Endodermal cell (in vitro differentiated cells): Measurements from ENCODE around the gene CISD1. TPM values are rescaled to one million over a fixed set of nuclear protein-coding genes. Genes with fewer than 3 reads are reported as not detected.

ENCODE experiments used
- DNase-seq: peaks from one replicate; pipeline ENCODE4 v3.0.0-alpha.2; 2017
- H3K27ac ChIP-seq: 2 replicates; pipeline ENCODE4 v1.5.1; 2013; ENCODE audit warnings: mild to moderate bottlenecking, low read depth, low read length, moderate library complexity
- H3K27me3 ChIP-seq: 2 replicates; pipeline ENCODE4 v1.6.1; 2013; ENCODE audit warnings: mild to moderate bottlenecking, low read length, moderate library complexity; ENCODE audit not compliant: insufficient read depth, control insufficient read depth, poor library complexity, severe bottlenecking
- H3K36me3 ChIP-seq: 2 replicates; pipeline ENCODE4 v1.7.0; 2013; ENCODE audit warnings: mild to moderate bottlenecking, low read length, moderate library complexity; ENCODE audit not compliant: control insufficient read depth, insufficient read depth
- H3K4me1 ChIP-seq: one replicate; pipeline ENCODE4 v1.7.0; 2013; ENCODE audit warnings: low read length; ENCODE audit not compliant: control insufficient read depth, insufficient read depth
- H3K4me3 ChIP-seq: 2 replicates; pipeline ENCODE4 v1.5.1; 2013; ENCODE audit warnings: mild to moderate bottlenecking, low read length, moderate library complexity
- H3K9ac ChIP-seq: 2 replicates; pipeline ENCODE4 v1.6.1; 2013; ENCODE audit warnings: mild to moderate bottlenecking, low read length, moderate library complexity; ENCODE audit not compliant: poor library complexity, severe bottlenecking; ENCODE audit errors: extremely low read depth
- H3K9me3 ChIP-seq: 2 replicates; pipeline ENCODE4 v1.6.1; 2013; ENCODE audit warnings: mild to moderate bottlenecking, low read length, moderate library complexity; ENCODE audit not compliant: control insufficient read depth
- H3K27ac Mint-ChIP-seq: 2 replicates; pipeline ENCODE4 v1.8.0; 2020; ENCODE audit warnings: mixed read lengths
- H3K27me3 Mint-ChIP-seq: 2 replicates; pipeline ENCODE4 v1.8.0; 2021; ENCODE audit warnings: mild to moderate bottlenecking, mixed read lengths; ENCODE audit not compliant: insufficient read depth
- H3K36me3 Mint-ChIP-seq: 2 replicates; pipeline ENCODE4 v1.8.0; 2020; ENCODE audit warnings: low read depth, mixed read lengths
- H3K4me1 Mint-ChIP-seq: 2 replicates; pipeline ENCODE4 v1.8.0; 2020; ENCODE audit warnings: mixed read lengths
- H3K4me3 Mint-ChIP-seq: 2 replicates; pipeline ENCODE4 v1.8.0; 2020; ENCODE audit warnings: mild to moderate bottlenecking, moderate library complexity, mixed read lengths
- H3K9me3 Mint-ChIP-seq: 2 replicates; pipeline ENCODE4 v1.8.0; 2020; ENCODE audit warnings: mild to moderate bottlenecking, mixed read lengths
- WGBS, 2 experiments: methylation state at CpG; one replicate each; pipeline versions ENCODE4 v1.1.5 to v1.1.7; 2013; ENCODE audit warnings: missing lambda C conversion rate in 2 of 2, mixed read lengths in 1 of 2; ENCODE audit not compliant: insufficient coverage in 1 of 2, insufficient read length in 1 of 2; 5-methylcytosine and 5-hydroxymethylcytosine counted together
- total RNA-seq, 2 donors: library from RNA; stranded (reverse); fragmentation: NEBNext Ultra II Directional in 1 of 2; extraction: Animal tissue kit (Norgen Biotek cat#: 25700) in 1 of 2; gene quantifications; 2 replicates in 1 of 2; 3 replicates in 1 of 2; pipeline ENCODE4 v1.2.1, GENCODE V29; 2021
- TF ChIP-seq, protein P1 (sequence below): fragments of 200-600 bp; sonication (generic); conservative IDR thresholded peaks from 2 replicates; pipeline ENCODE4 v1.5.0; 2021; ENCODE audit warnings: antibody characterized with exemption, mild to moderate bottlenecking

Gene CISD1
- total RNA-seq, 2 donors from 2014 or later = 33.9 to 39.0 TPM

DNA sequence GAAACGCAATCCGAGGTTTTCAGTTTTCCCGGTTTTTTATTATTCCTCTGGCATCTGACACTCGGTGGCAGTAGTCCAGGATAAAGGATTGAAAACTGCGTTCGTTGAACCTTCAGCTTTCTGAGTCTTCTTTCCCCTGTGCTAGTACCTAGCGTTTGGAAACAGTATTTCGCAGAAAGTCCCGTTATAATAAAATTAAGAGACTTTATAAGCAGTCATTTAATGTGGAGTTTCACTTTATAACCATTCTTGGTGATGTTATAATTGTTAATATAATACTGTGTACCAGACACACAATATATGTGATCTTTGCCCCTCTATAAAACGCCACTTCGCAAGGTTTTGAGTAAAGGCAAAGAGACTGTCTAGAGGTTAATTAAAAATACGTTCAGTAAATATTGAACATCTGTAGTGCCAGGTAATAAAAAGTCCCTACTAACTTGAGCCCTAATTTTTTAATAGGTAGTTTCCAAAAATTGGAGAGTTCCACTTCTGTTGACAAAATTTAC, 874 bp downstream of the CISD1 start:
- Histone ChIP-seq H3K4me1 (peaks cover 3% of the 10 kb centered on the region), H3K9me3 (no peaks in the 10 kb centered on the region), H3K36me3 (no peaks in the 10 kb centered on the region), H3K4me3 (peak overlapping the region; percentile 89), H3K27me3 (no peaks in the 10 kb centered on the region), H3K27ac (no peak overlapping the region), H3K9ac (peak overlapping the region; percentile 62)
- no peak for DNase-seq
- H3K4me1 Mint-ChIP-seq = peaks cover 18% of the 10 kb centered on the region
- H3K27ac Mint-ChIP-seq = peak overlapping the region; percentile 98
- TF ChIP-seq, protein P1, sequence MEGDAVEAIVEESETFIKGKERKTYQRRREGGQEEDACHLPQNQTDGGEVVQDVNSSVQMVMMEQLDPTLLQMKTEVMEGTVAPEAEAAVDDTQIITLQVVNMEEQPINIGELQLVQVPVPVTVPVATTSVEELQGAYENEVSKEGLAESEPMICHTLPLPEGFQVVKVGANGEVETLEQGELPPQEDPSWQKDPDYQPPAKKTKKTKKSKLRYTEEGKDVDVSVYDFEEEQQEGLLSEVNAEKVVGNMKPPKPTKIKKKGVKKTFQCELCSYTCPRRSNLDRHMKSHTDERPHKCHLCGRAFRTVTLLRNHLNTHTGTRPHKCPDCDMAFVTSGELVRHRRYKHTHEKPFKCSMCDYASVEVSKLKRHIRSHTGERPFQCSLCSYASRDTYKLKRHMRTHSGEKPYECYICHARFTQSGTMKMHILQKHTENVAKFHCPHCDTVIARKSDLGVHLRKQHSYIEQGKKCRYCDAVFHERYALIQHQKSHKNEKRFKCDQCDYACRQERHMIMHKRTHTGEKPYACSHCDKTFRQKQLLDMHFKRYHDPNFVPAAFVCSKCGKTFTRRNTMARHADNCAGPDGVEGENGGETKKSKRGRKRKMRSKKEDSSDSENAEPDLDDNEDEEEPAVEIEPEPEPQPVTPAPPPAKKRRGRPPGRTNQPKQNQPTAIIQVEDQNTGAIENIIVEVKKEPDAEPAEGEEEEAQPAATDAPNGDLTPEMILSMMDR = no peak
- no peaks in the 10 kb centered on the region for H3K9me3 Mint-ChIP-seq
- no peaks in the 10 kb centered on the region for H3K27me3 Mint-ChIP-seq
- peaks cover 9% of the 10 kb centered on the region for H3K36me3 Mint-ChIP-seq
- WGBS, 2 experiments = 0 to 12% methylated on average over 6 to 12 of the region's 12 CpGs
- peak overlapping the region; percentile 89 for H3K4me3 Mint-ChIP-seq

- TF ChIP-seq, protein P1 = no peak
- H3K9me3 Mint-ChIP-seq = no peaks in the 10 kb centered on the region
Measured at GRCh38 chr10:58275261-58275660, 6.3 kb downstream of the CISD1 start.

GRCh38 chr10:58275908-58276307, 6.9 kb downstream of the CISD1 start:
- H3K9ac ChIP-seq = no peak overlapping the region
- no peaks in the 10 kb centered on the region for H3K27me3 ChIP-seq
- peaks cover 12% of the 10 kb centered on the region for H3K4me1 Mint-ChIP-seq
- peaks cover 26% of the 10 kb centered on the region for H3K36me3 ChIP-seq
- DNase-seq = no peak
- peaks cover 14% of the 10 kb centered on the region for H3K36me3 Mint-ChIP-seq
- no peak overlapping the region for H3K4me3 Mint-ChIP-seq
- no peak overlapping the region for H3K4me3 ChIP-seq
- H3K27me3 Mint-ChIP-seq = no peaks in the 10 kb centered on the region
- no peaks in the 10 kb centered on the region for H3K9me3 Mint-ChIP-seq
- H3K27ac ChIP-seq = no peak overlapping the region
- peak overlapping the region; percentile 53 for H3K27ac Mint-ChIP-seq
- H3K4me1 ChIP-seq = no peaks in the 10 kb centered on the region
- no peaks in the 10 kb centered on the region for H3K9me3 ChIP-seq
- TF ChIP-seq, protein P1 = no peak

More at GRCh38 chr10:58275261-58275660, 6.3 kb downstream of the CISD1 start:
- Histone ChIP-seq H3K27me3 (no peaks in the 10 kb centered on the region), H3K27ac (no peak overlapping the region), H3K4me1 (no peaks in the 10 kb centered on the region), H3K36me3 (peaks cover 26% of the 10 kb centered on the region), H3K9me3 (no peaks in the 10 kb centered on the region), H3K9ac (no peak overlapping the region), H3K4me3 (no peak overlapping the region)
- WGBS, 2 experiments = 98 to 100% methylated on average over 2 of the region's 2 CpGs
- Mint-ChIP-seq H3K27ac (no peak overlapping the region), H3K36me3 (peaks cover 15% of the 10 kb centered on the region), H3K4me3 (no peak overlapping the region), H3K27me3 (no peaks in the 10 kb centered on the region), H3K4me1 (peaks cover 12% of the 10 kb centered on the region)
- DNase-seq = no peak
